ENCODE data around the gene BMP5. TPM values are rescaled to one million over a fixed set of nuclear protein-coding genes. Genes with fewer than 3 reads are reported as not detected.

Gene BMP5
- total RNA-seq, 3 donors from 2014 or later (not counting 1 experiment from before 2014, with no cell fraction given) = not detected

GRCh38 chr6:55794136-55794812 is 81.1 kb downstream of the BMP5 start:
- H3K4me3 ChIP-seq (ENCODE audit: low read length) = no peak overlapping the region
- whole genome bisulfite sequencing (ENCODE audit: insufficient coverage) = 77% methylated on average over 2 of the region's 3 CpGs
- Mint-ChIP-seq H3K27me3 (ENCODE audit: low read depth in 2 of 2) (no peaks in the 10 kb centered on the region), H3K9me3 (peaks cover 10 to 13% of the 10 kb centered on the region in 2 donors), H3K36me3 (no peaks in the 10 kb centered on the region), H3K27ac (no peak overlapping the region), H3K4me1 (no peaks in the 10 kb centered on the region), H3K4me3 (no peak overlapping the region)
- no peaks in the 10 kb centered on the region for H3K9me3 ChIP-seq (ENCODE audit: control insufficient read depth, insufficient read depth, low read length)
- H3K36me3 ChIP-seq (ENCODE audit: control insufficient read depth, insufficient read depth, low read length) = no peaks in the 10 kb centered on the region
- no peak overlapping the region for H3K27ac ChIP-seq (ENCODE audit: low read length)
- ATAC-seq (no peak), DNase-seq (no peak)
- no peaks in the 10 kb centered on the region for H3K4me1 ChIP-seq (ENCODE audit: control insufficient read depth, insufficient read depth, low read length)
- intact Hi-C loops (cut with micrococcal nuclease) = no loop called here
- no peak for TF ChIP-seq CTCF (IDR thresholded peaks at IDR 0.05)
- no peaks in the 10 kb centered on the region for H3K27me3 ChIP-seq (ENCODE audit: control insufficient read depth, insufficient read depth, low read length)

- 89% methylated on average over 6 of the region's 6 CpGs for WGBS (ENCODE audit: insufficient coverage)
- no peaks in the 10 kb centered on the region for H3K27me3 ChIP-seq (ENCODE audit: control insufficient read depth, insufficient read depth, low read length)
- intact Hi-C loops (cut with micrococcal nuclease) = no loop called here
- Mint-ChIP-seq H3K4me3 (no peak overlapping the region), H3K36me3 (no peaks in the 10 kb centered on the region), H3K27ac (no peak overlapping the region), H3K9me3 (peaks cover 0 to 2% of the 10 kb centered on the region in 2 donors), H3K4me1 (no peaks in the 10 kb centered on the region), H3K27me3 (ENCODE audit: low read depth in 2 of 2) (no peaks in the 10 kb centered on the region)
- TF ChIP-seq CTCF (IDR thresholded peaks at IDR 0.05) = no peak
- H3K4me3 ChIP-seq (ENCODE audit: low read length) = no peak overlapping the region
- DNase-seq = no peak
- no peak for ATAC-seq
- H3K4me1 ChIP-seq (ENCODE audit: control insufficient read depth, insufficient read depth, low read length) = no peaks in the 10 kb centered on the region
- H3K9me3 ChIP-seq (ENCODE audit: control insufficient read depth, insufficient read depth, low read length) = no peaks in the 10 kb centered on the region
- no peaks in the 10 kb centered on the region for H3K36me3 ChIP-seq (ENCODE audit: control insufficient read depth, insufficient read depth, low read length)
- H3K27ac ChIP-seq (ENCODE audit: low read length) = no peak overlapping the region
Observed at GRCh38 chr6:55785273-55785672, 90.1 kb downstream of the BMP5 start.

- TF ChIP-seq CTCF (IDR thresholded peaks at IDR 0.05) = no peak
- intact Hi-C loops (cut with micrococcal nuclease) = no loop called here
- H3K4me1 ChIP-seq (ENCODE audit: control insufficient read depth, insufficient read depth, low read length) = no peaks in the 10 kb centered on the region
Observed at GRCh38 chr6:55782275-55782674, 93.1 kb downstream of the BMP5 start.

GRCh38 chr6:55778705-55779104 is 96.7 kb downstream of the BMP5 start:
- no peaks in the 10 kb centered on the region for H3K36me3 ChIP-seq (ENCODE audit: control insufficient read depth, insufficient read depth, low read length)
- no peak for TF ChIP-seq CTCF (IDR thresholded peaks at IDR 0.05)
- 100% methylated on average over 1 of the region's 2 CpGs for WGBS (ENCODE audit: insufficient coverage)
- Mint-ChIP-seq H3K36me3 (peaks cover 10% of the 10 kb centered on the region), H3K4me1 (no peaks in the 10 kb centered on the region), H3K27me3 (ENCODE audit: low read depth in 2 of 2) (no peaks in the 10 kb centered on the region), H3K4me3 (no peak overlapping the region), H3K9me3 (peaks cover 4 to 5% of the 10 kb centered on the region in 2 donors), H3K27ac (no peak overlapping the region)
- H3K4me3 ChIP-seq (ENCODE audit: low read length) = no peak overlapping the region
- H3K4me1 ChIP-seq (ENCODE audit: control insufficient read depth, insufficient read depth, low read length) = no peaks in the 10 kb centered on the region
- H3K9me3 ChIP-seq (ENCODE audit: control insufficient read depth, insufficient read depth, low read length) = no peaks in the 10 kb centered on the region
- H3K27me3 ChIP-seq (ENCODE audit: control insufficient read depth, insufficient read depth, low read length) = no peaks in the 10 kb centered on the region
- ATAC-seq (no peak), DNase-seq (no peak)
- no peak overlapping the region for H3K27ac ChIP-seq (ENCODE audit: low read length)
- intact Hi-C loops (cut with micrococcal nuclease) = no loop called here

More at GRCh38 chr6:55782275-55782674, 93.1 kb downstream of the BMP5 start:
- Mint-ChIP-seq H3K27me3 (ENCODE audit: low read depth in 2 of 2) (no peaks in the 10 kb centered on the region), H3K4me3 (no peak overlapping the region), H3K4me1 (no peaks in the 10 kb centered on the region), H3K36me3 (peaks cover 10% of the 10 kb centered on the region), H3K9me3 (peaks cover 5% of the 10 kb centered on the region in 2 donors), H3K27ac (no peak overlapping the region)
- Histone ChIP-seq H3K9me3 (ENCODE audit: control insufficient read depth, insufficient read depth, low read length) (no peaks in the 10 kb centered on the region), H3K27me3 (ENCODE audit: control insufficient read depth, insufficient read depth, low read length) (no peaks in the 10 kb centered on the region), H3K4me3 (ENCODE audit: low read length) (no peak overlapping the region), H3K36me3 (ENCODE audit: control insufficient read depth, insufficient read depth, low read length) (no peaks in the 10 kb centered on the region), H3K27ac (ENCODE audit: low read length) (no peak overlapping the region)
- WGBS (ENCODE audit: insufficient coverage) = 70% methylated on average over 1 of the region's 2 CpGs
- no peak for ATAC-seq
- DNase-seq = no peak
